Measurements from ENCODE around the gene HHIPL1.

HHIPL1 gene

DNA sequence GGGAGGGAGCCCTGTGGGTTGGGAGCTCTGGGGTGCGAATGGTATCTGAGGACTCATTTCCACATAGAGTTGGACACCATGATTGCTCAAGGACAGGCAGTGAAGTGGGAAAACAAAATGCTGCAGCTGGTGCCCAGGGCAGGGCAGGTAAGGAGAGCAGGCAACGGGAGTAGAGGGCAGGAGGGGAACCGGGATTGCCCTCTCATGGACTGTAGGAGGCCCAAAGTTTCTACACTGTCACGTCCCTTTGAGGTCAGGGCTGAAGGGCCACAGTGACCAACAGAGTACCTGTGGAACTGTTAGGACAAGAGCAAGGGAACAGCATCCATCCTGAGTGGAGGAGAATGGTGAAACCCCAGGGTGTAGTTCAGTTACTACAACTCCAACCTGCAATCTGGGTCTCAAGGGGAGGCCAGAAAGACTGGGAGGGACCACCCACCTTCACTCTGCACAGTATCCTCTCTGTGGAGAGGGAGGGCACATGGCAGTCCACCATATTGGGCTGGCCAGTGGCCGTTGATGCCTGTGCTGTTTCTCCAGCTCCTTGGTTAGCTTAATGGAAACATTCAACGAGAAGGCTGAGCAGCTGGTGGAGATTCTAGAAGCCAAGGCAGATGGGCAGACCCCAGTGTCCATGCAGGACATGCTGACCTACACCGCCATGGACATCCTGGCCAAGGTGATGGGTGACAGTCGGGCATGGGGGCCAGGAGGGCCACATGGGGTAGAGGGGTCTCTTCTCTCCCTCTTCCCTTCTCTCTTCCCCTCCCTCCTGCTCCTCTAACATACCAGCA lies 61.4 kb downstream of the HHIPL1 start:
- no peaks in the 10 kb centered on the region for H3K36me3 ChIP-seq (replicated peaks; ENCODE audit: low read depth, low read length)
- peaks cover 12% of the 10 kb centered on the region; the same call in 1 of the 2 replicates for H3K9me3 ChIP-seq (ENCODE audit: insufficient read depth, low read length)
- no peak overlapping the region for H3K4me3 ChIP-seq (ENCODE audit: low read length)
- TF ChIP-seq EZH2phosphoT487 (IDR thresholded peaks at IDR 0.05; ENCODE audit: low read depth) (no peak), CTCF (IDR thresholded peaks at IDR 0.05; ENCODE audit: low read depth, low read length) (no peak)
- no peaks in the 10 kb centered on the region for H4K20me1 ChIP-seq (ENCODE audit: insufficient read depth, low read length)
- H3K27me3 ChIP-seq (ENCODE audit: low read depth, low read length): peaks cover 22% of the 10 kb centered on the region
- H2AFZ ChIP-seq (ENCODE audit: low read depth, low read length): no peak overlapping the region
- no peaks in the 10 kb centered on the region for H3K4me1 ChIP-seq (ENCODE audit: low read length)
- H3K9ac ChIP-seq (ENCODE audit: low read length): no peak overlapping the region
- H3K79me2 ChIP-seq (ENCODE audit: low read length): no peaks in the 10 kb centered on the region
- no peak overlapping the region for H3K27ac ChIP-seq (ENCODE audit: low read length)
- H3K4me2 ChIP-seq (ENCODE audit: low read length): no peak overlapping the region

DNA sequence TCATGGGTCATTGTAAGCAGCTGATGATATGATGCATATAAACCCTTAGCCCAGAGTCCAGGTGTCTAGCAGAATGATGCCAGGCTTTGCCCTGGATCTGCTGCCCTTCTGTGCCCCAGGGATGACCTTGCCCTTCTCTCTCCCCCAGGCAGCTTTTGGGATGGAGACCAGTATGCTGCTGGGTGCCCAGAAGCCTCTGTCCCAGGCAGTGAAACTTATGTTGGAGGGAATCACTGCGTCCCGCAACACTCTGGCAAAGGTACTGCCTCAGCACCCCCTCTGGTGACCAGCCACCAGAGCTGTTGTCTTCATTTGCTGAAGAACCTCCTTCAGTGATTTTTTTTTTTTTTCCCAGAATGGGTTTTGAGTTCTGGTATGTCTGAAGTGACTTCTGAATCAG lies 62.5 kb downstream of the HHIPL1 start:
- no peak for TF ChIP-seq EZH2phosphoT487 (IDR thresholded peaks at IDR 0.05; ENCODE audit: low read depth)
- no peak for TF ChIP-seq CTCF (IDR thresholded peaks at IDR 0.05; ENCODE audit: low read depth, low read length)
- H3K4me2 ChIP-seq (ENCODE audit: low read length): no peak overlapping the region
- no peaks in the 10 kb centered on the region for H3K79me2 ChIP-seq (ENCODE audit: low read length)
- no peak overlapping the region for H3K9ac ChIP-seq (ENCODE audit: low read length)
- H2AFZ ChIP-seq (ENCODE audit: low read depth, low read length): no peak overlapping the region
- peaks cover 8% of the 10 kb centered on the region; the same call in 1 of the 2 replicates for H3K9me3 ChIP-seq (ENCODE audit: insufficient read depth, low read length)
- no peaks in the 10 kb centered on the region for H3K4me1 ChIP-seq (ENCODE audit: low read length)
- H3K36me3 ChIP-seq (replicated peaks; ENCODE audit: low read depth, low read length): no peaks in the 10 kb centered on the region
- H3K27ac ChIP-seq (ENCODE audit: low read length): no peak overlapping the region
- no peaks in the 10 kb centered on the region for H4K20me1 ChIP-seq (ENCODE audit: insufficient read depth, low read length)
- H3K4me3 ChIP-seq (ENCODE audit: low read length): no peak overlapping the region
- H3K27me3 ChIP-seq (ENCODE audit: low read depth, low read length): peaks cover 31% of the 10 kb centered on the region

- Histone ChIP-seq H3K4me3 (ENCODE audit: low read length) (no peak overlapping the region), H3K36me3 (replicated peaks; ENCODE audit: low read depth, low read length) (no peaks in the 10 kb centered on the region), H3K27ac (ENCODE audit: low read length) (no peak overlapping the region), H2AFZ (ENCODE audit: low read depth, low read length) (no peak overlapping the region), H3K9me3 (ENCODE audit: insufficient read depth, low read length) (peaks cover 8% of the 10 kb centered on the region; the same call in 1 of the 2 replicates), H3K4me2 (ENCODE audit: low read length) (no peak overlapping the region), H3K9ac (ENCODE audit: low read length) (no peak overlapping the region), H4K20me1 (ENCODE audit: insufficient read depth, low read length) (no peaks in the 10 kb centered on the region), H3K4me1 (ENCODE audit: low read length) (no peaks in the 10 kb centered on the region), H3K27me3 (ENCODE audit: low read depth, low read length) (peaks cover 35% of the 10 kb centered on the region), H3K79me2 (ENCODE audit: low read length) (no peaks in the 10 kb centered on the region)
- TF ChIP-seq EZH2phosphoT487 (IDR thresholded peaks at IDR 0.05; ENCODE audit: low read depth) (no peak), CTCF (IDR thresholded peaks at IDR 0.05; ENCODE audit: low read depth, low read length) (no peak)
These were observed 63.0 kb downstream of the HHIPL1 start for GRCh38 chr14:99707921-99708320.

DNA sequence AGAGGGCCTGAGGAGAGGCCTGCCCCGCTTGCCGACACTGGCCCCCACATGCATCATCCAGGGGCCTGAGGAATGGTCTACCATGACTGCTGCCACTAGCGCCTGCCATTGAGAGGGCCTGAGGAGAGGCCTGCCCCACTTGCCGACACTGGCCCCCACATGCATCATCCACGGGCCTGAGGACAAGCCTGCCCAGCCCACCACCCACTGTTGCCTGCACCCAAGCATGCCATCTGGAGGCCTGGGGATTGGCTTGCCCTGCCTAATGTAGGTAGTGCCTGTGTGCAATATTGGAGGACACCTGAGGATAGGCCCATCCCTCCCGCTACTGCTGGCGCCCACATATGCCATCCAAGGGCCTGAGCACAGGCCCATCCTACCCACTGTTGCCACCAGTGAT lies 63.5 kb downstream of the HHIPL1 start:
- Histone ChIP-seq H3K36me3 (replicated peaks; ENCODE audit: low read depth, low read length) (no peaks in the 10 kb centered on the region), H3K9ac (ENCODE audit: low read length) (no peak overlapping the region), H3K27me3 (ENCODE audit: low read depth, low read length) (peaks cover 35% of the 10 kb centered on the region), H3K4me2 (ENCODE audit: low read length) (no peak overlapping the region), H3K4me1 (ENCODE audit: low read length) (no peaks in the 10 kb centered on the region), H2AFZ (ENCODE audit: low read depth, low read length) (no peak overlapping the region), H3K27ac (ENCODE audit: low read length) (no peak overlapping the region), H3K9me3 (ENCODE audit: insufficient read depth, low read length) (peaks cover 5% of the 10 kb centered on the region; the same call in 1 of the 2 replicates), H4K20me1 (ENCODE audit: insufficient read depth, low read length) (no peaks in the 10 kb centered on the region), H3K79me2 (ENCODE audit: low read length) (no peaks in the 10 kb centered on the region), H3K4me3 (ENCODE audit: low read length) (no peak overlapping the region)
- TF ChIP-seq CTCF (IDR thresholded peaks at IDR 0.05; ENCODE audit: low read depth, low read length) (no peak), EZH2phosphoT487 (IDR thresholded peaks at IDR 0.05; ENCODE audit: low read depth) (no peak)

Data from OCI-LY3 (cell line).